Measurements from ENCODE around the gene ZNF460.
"Not testable (repeated sequence)": the region's sequence is repeated elsewhere in the genome, so short reads cannot be mapped to it uniquely, and the experiment has no call there.

The ZNF460 gene

GRCh38 chr19:57280165-57280961 lies at the start of gene ZNF460:
TSS of gene ZNF460 (plus strand) at chr19:57280485. CDS start at chr19:57280807, 322 bp downstream.
- Mint-ChIP-seq H3K9me3 (peaks cover 13% of the 10 kb centered on the region), H3K4me1 (ENCODE audit: low read depth) (peaks cover 27% of the 10 kb centered on the region), H3K27me3 (ENCODE audit: low read depth) (no peaks in the 10 kb centered on the region), H3K27ac (no peak within 1 kb of the TSS), H3K4me3 (no peak within 1 kb of the TSS), H3K36me3 (ENCODE audit: low read depth) (peaks cover 32% of the 10 kb centered on the region)

DNA sequence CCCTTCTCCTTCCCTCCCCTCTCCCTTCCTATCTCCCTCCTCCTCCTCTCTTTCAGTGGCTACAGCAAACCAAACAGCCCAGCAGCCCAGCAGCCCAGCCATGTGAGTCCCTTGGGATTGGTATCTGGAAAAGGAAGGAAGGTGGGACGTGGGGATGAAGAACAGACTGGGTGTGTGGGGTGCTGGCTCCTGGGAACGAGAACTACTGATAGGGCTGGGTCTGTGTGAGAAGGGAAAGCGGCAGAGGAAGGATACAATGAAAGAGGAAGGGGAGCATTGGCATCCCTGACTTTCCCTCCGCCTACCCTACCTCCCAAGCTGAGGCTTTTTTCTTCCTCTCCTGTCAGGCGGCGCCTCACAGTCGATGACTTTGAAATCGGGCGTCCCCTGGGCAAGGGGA lies 48.6 kb upstream of the ZNF460 start:
- no peaks in the 10 kb centered on the region for H3K4me1 Mint-ChIP-seq (ENCODE audit: low read depth)
- H3K36me3 Mint-ChIP-seq (ENCODE audit: low read depth) = no peaks in the 10 kb centered on the region
- H3K4me3 Mint-ChIP-seq = no peak overlapping the region
- no peaks in the 10 kb centered on the region for H3K27me3 Mint-ChIP-seq (ENCODE audit: low read depth)
- peaks cover 24% of the 10 kb centered on the region for H3K9me3 Mint-ChIP-seq
- H3K27ac Mint-ChIP-seq = no peak overlapping the region

DNA sequence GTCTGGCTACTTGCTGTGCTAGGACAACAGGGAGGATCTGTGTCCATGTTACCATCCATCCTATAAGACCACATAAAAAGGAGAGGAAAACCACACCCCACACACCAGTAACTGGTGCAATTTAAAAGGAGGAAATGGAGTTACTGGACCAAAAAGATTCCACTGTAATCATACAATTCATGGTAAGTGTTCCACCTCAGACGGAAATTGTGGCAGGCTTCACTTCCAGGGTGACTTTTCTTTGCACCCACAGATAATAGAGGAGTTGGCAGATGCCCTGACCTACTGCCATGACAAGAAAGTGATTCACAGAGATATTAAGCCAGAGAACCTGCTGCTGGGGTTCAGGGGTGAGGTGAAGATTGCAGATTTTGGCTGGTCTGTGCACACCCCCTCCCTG lies 47.1 kb upstream of the ZNF460 start:
- Mint-ChIP-seq H3K27me3 (ENCODE audit: low read depth) (no peaks in the 10 kb centered on the region), H3K4me3 (no peak overlapping the region), H3K36me3 (ENCODE audit: low read depth) (no peaks in the 10 kb centered on the region), H3K4me1 (ENCODE audit: low read depth) (no peaks in the 10 kb centered on the region), H3K9me3 (peaks cover 20% of the 10 kb centered on the region), H3K27ac (no peak overlapping the region)

GRCh38 chr19:57239982-57240310 lies 40.3 kb upstream of the ZNF460 start:
- H3K4me3 Mint-ChIP-seq = peak overlapping the region; percentile 91
- H3K27ac Mint-ChIP-seq = peak overlapping the region; percentile 97
- no peaks in the 10 kb centered on the region for H3K27me3 Mint-ChIP-seq (ENCODE audit: low read depth)
- peaks cover 14% of the 10 kb centered on the region for H3K36me3 Mint-ChIP-seq (ENCODE audit: low read depth)
- H3K9me3 Mint-ChIP-seq = peaks cover 9% of the 10 kb centered on the region
- H3K4me1 Mint-ChIP-seq (ENCODE audit: low read depth) = peaks cover 18% of the 10 kb centered on the region

DNA sequence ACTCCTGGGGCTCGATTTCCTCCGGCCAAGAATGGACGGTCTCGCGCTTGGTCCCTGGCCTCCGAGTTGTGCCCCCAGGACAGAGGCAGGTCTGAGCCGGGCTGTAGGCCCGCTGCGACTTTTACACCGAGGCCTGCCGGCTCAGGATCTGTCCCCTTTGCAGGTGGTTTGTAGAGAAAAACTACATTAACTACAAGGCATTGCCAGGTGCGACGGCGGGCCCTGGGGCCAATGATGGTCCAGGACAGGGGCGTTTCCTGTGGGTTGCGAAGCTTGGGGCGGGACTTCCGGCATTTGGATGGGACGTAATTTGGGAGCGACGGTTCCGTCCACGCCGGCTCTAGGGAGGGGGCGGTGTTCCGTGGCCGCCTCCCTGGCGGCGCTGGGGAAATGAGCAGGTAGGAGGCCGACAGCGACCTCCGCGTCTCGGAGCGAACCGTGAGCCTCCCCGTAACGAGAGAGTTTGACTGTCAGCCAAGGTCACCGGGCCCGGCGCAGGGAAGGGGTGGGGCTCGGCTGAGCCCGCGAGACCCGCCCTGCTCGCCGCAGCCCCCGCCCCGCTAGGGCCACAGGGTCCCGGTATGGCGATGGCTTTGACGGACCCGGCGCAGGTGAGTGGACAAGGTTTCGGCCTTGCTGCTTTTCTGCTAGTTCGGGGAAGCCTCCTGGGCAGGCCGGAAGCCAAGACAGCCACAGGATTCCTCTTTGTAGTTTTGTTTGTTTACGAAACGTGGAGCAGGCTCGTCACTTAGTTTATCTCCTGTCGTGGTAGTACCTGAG lies 39.8 kb upstream of the ZNF460 start, which contains the start of gene ZNF805:
Gene ZNF805 (plus strand): TSS at position 322 of the 780 bp plus-strand sequence. CDS start 260 bp downstream, at position 582.
- no peaks in the 10 kb centered on the region for H3K27me3 Mint-ChIP-seq (ENCODE audit: low read depth)
- peaks cover 9% of the 10 kb centered on the region for H3K9me3 Mint-ChIP-seq
- H3K36me3 Mint-ChIP-seq (ENCODE audit: low read depth) = peaks cover 18% of the 10 kb centered on the region
- peak within 1 kb of the TSS; percentile 97 for H3K27ac Mint-ChIP-seq
- peak within 1 kb of the TSS; percentile 91 for H3K4me3 Mint-ChIP-seq
- peaks cover 18% of the 10 kb centered on the region for H3K4me1 Mint-ChIP-seq (ENCODE audit: low read depth)

GRCh38 chr19:57241176-57241575 lies 39.1 kb upstream of the ZNF460 start:
- H3K27me3 Mint-ChIP-seq (ENCODE audit: low read depth) = no peaks in the 10 kb centered on the region
- H3K27ac Mint-ChIP-seq = peak overlapping the region; percentile 97
- peak overlapping the region; percentile 91 for H3K4me3 Mint-ChIP-seq
- peaks cover 22% of the 10 kb centered on the region for H3K36me3 Mint-ChIP-seq (ENCODE audit: low read depth)
- peaks cover 13% of the 10 kb centered on the region for H3K9me3 Mint-ChIP-seq
- peaks cover 18% of the 10 kb centered on the region for H3K4me1 Mint-ChIP-seq (ENCODE audit: low read depth)

DNA sequence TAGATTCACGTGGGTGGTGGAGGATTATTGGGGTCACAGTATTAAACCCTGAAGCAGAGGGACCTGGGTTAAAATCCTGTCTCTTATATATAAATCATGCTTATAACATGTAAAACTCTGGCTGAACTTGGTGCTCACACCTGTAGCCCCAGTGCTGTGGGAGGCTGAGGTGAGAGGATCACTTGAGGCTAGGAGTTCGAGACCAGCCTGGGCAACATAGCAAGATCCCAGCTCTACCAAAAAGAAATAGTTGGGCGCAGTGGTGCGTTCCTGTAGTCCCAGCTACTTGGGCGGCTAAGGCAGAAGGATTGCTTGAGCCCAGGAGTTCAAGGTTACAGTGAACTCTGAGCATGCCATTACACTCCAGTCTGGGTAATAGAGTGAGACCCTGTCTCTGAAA lies 37.5 kb upstream of the ZNF460 start:
- no peaks in the 10 kb centered on the region for H3K27me3 Mint-ChIP-seq (ENCODE audit: low read depth)
- no peak overlapping the region for H3K4me3 Mint-ChIP-seq
- peaks cover 37% of the 10 kb centered on the region for H3K36me3 Mint-ChIP-seq (ENCODE audit: low read depth)
- H3K4me1 Mint-ChIP-seq (ENCODE audit: low read depth) = peaks cover 18% of the 10 kb centered on the region
- peaks cover 16% of the 10 kb centered on the region for H3K9me3 Mint-ChIP-seq
- H3K27ac Mint-ChIP-seq = no peak overlapping the region

DNA sequence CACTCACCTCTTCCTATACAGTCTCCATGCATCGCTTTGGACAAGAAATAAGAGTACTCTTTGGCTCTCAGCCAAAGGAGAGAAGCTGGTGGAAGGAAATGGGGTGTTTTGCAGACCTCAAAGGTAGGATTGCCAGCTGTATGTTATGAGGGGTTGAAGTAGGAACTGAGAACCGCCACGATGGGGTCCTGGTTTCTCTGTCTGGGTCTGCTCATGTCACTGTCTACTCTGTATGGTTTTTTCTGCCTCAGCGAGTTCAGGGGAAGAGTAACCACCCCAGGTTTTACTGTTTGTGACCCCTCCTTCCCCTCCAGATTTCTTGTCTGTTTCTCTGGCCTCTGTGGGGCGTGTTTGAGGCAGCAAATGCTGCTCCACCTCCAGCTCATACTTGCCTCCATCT lies 35.8 kb upstream of the ZNF460 start:
- peaks cover 51% of the 10 kb centered on the region for H3K36me3 Mint-ChIP-seq (ENCODE audit: low read depth)
- no peak overlapping the region for H3K4me3 Mint-ChIP-seq

DNA sequence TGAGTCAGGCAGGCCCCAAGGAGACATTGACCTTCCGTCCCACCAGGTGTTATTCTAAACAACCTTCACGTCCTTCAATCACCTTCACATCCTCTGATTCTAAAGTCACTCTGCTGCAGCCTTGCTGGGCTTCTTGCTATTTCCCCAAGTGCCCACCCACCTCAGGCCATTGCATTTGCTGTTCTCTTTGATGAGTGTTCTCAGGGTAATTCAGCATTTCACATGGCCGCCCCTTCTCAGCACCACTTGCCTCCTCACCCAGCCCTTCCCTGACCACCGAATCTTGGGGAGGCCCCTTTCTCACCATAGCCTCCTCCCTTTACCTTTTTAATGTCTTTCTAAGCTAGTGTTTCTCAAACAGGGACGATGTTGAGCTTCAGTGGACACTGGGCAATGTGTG lies 35.2 kb upstream of the ZNF460 start:
- Mint-ChIP-seq H3K4me3 (no peak overlapping the region), H3K27me3 (ENCODE audit: low read depth) (no peaks in the 10 kb centered on the region), H3K36me3 (ENCODE audit: low read depth) (peaks cover 53% of the 10 kb centered on the region), H3K27ac (no peak overlapping the region), H3K4me1 (ENCODE audit: low read depth) (peaks cover 16% of the 10 kb centered on the region), H3K9me3 (peaks cover 9% of the 10 kb centered on the region)

More for the DNA sequence above, 35.8 kb upstream of the ZNF460 start:
- Mint-ChIP-seq H3K27ac (no peak overlapping the region), H3K27me3 (ENCODE audit: low read depth) (no peaks in the 10 kb centered on the region), H3K9me3 (peaks cover 13% of the 10 kb centered on the region), H3K4me1 (ENCODE audit: low read depth) (peaks cover 18% of the 10 kb centered on the region)

DNA sequence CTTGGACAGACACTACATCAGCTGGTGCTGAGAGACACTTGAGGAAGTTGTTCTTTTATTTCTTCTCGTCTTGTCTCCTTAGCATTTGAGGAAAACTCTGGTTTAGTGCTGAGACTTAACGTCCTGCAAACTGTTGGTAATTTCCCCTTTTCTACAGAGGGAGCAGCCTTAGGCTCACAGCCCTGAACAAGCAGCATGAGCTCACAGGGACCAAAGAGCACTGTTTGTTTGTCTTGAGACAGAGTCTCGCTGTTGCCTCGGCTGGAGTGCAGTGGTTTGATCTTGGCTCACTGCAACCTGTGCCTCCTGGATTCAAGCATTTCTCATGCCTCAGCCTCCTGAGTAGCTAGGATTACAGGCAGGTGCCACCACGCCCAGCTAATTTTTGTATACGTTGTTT lies 34.3 kb upstream of the ZNF460 start:
- no peak overlapping the region for H3K27ac Mint-ChIP-seq
- H3K36me3 Mint-ChIP-seq (ENCODE audit: low read depth) = peaks cover 59% of the 10 kb centered on the region
- H3K9me3 Mint-ChIP-seq = peaks cover 13% of the 10 kb centered on the region
- no peak overlapping the region for H3K4me3 Mint-ChIP-seq
- peaks cover 14% of the 10 kb centered on the region for H3K4me1 Mint-ChIP-seq (ENCODE audit: low read depth)
- H3K27me3 Mint-ChIP-seq (ENCODE audit: low read depth) = no peaks in the 10 kb centered on the region

DNA sequence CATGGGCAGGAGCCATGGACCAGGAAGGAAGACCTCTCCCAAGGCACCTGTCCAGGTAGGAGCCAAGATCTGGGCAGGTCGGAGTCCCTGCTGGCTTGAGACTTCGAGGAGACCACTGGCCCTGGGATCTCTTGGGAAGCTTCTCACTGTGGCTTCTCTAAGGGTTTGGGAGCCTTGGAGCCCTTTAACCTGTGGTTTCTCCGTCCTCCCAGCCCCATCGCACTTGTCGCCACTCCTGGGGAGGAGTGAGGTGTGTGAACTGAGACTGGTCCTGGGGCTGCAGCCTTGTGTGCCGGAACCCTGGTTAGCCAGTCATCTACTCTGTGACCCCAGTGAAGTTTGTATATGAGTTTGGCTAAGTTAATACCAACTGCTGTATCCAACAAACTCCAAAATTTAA lies 31.6 kb upstream of the ZNF460 start:
- peaks cover 34% of the 10 kb centered on the region for H3K9me3 Mint-ChIP-seq
- no peaks in the 10 kb centered on the region for H3K4me1 Mint-ChIP-seq (ENCODE audit: low read depth)
- H3K4me3 Mint-ChIP-seq = no peak overlapping the region
- H3K27me3 Mint-ChIP-seq (ENCODE audit: low read depth) = no peaks in the 10 kb centered on the region
- peaks cover 81% of the 10 kb centered on the region for H3K36me3 Mint-ChIP-seq (ENCODE audit: low read depth)
- H3K27ac Mint-ChIP-seq = no peak overlapping the region

DNA sequence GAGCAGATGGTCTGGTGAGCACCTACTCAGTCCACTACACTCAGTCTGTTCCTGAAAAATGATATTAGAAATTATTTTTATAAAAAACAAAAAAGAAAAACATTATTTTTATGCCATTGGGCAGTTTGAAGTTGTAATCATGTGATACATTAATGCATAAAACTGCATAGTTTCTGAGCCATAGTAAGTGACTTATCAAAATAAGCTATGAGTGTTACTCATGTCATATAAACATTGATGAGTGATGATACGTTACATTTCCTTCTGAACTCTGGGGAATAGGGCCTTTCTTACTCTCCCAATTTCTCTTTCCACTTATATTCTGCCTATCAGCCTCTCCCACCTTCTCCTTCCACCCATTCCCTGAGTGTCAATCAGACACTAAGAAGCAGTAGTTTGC lies 31.0 kb upstream of the ZNF460 start:
- H3K9me3 Mint-ChIP-seq = peaks cover 41% of the 10 kb centered on the region
- H3K27ac Mint-ChIP-seq = no peak overlapping the region
- no peaks in the 10 kb centered on the region for H3K27me3 Mint-ChIP-seq (ENCODE audit: low read depth)
- H3K36me3 Mint-ChIP-seq (ENCODE audit: low read depth) = peaks cover 87% of the 10 kb centered on the region
- H3K4me3 Mint-ChIP-seq = no peak overlapping the region
- no peaks in the 10 kb centered on the region for H3K4me1 Mint-ChIP-seq (ENCODE audit: low read depth)

DNA sequence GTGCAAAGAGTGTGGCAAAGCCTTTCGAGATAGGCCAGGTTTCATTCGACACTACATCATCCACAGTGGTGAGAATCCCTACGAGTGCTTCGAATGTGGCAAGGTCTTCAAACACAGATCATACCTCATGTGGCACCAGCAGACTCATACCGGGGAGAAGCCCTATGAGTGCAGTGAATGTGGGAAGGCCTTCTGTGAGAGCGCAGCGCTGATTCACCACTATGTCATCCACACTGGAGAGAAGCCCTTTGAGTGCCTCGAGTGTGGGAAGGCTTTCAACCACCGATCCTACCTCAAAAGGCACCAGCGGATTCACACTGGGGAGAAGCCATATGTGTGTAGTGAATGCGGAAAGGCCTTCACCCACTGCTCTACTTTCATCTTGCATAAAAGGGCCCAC lies 26.5 kb upstream of the ZNF460 start:
- not testable (repeated sequence) for H3K4me1 Mint-ChIP-seq (ENCODE audit: low read depth); H3K27ac Mint-ChIP-seq; H3K4me3 Mint-ChIP-seq; H3K27me3 Mint-ChIP-seq (ENCODE audit: low read depth)
- H3K9me3 Mint-ChIP-seq = peaks cover 63% of the 10 kb centered on the region
- H3K36me3 Mint-ChIP-seq (ENCODE audit: low read depth) = peaks cover 73% of the 10 kb centered on the region

DNA sequence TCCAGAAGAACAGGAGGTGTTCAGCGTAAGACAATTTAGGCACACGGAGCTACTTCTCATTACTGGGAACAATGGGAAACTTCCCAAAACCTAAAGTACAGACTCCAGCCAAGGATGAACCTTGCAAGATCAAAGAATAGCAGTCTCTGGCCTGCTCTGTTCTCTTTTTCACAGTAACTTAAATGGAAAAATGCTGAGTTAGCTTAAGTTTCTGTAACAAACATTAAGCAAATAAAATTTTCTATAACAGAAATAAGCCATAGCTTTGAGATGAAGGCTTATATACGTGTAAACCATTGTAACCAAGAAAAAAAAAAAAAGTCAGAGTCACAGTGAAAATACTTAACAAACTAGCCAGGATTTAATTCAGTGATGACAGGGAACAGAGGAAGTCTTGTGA lies 18.2 kb upstream of the ZNF460 start:
- H3K4me3 Mint-ChIP-seq = no peak overlapping the region
- H3K27ac Mint-ChIP-seq = no peak overlapping the region
- H3K9me3 Mint-ChIP-seq = peaks cover 65% of the 10 kb centered on the region
- H3K4me1 Mint-ChIP-seq (ENCODE audit: low read depth) = no peaks in the 10 kb centered on the region
- peaks cover 40% of the 10 kb centered on the region for H3K36me3 Mint-ChIP-seq (ENCODE audit: low read depth)
- H3K27me3 Mint-ChIP-seq (ENCODE audit: low read depth) = no peaks in the 10 kb centered on the region

GRCh38 chr19:57263244-57263741 lies 17.0 kb upstream of the ZNF460 start:
- Mint-ChIP-seq H3K4me3 (no peak overlapping the region), H3K4me1 (ENCODE audit: low read depth) (no peaks in the 10 kb centered on the region), H3K27me3 (ENCODE audit: low read depth) (no peaks in the 10 kb centered on the region), H3K9me3 (peaks cover 62% of the 10 kb centered on the region), H3K36me3 (ENCODE audit: low read depth) (peaks cover 37% of the 10 kb centered on the region), H3K27ac (no peak overlapping the region)
